ENCODE data around the gene KRTAP10-7. TPM values are rescaled to one million over a fixed set of nuclear protein-coding genes. Genes with fewer than 3 reads are reported as not detected.
"Not testable (repeated sequence)": the region's sequence is repeated elsewhere in the genome, so short reads cannot be mapped to it uniquely, and the experiment has no call there.

KRTAP10-7 gene
- total RNA-seq, 2 donors from 2014 or later, result not detected

GRCh38 chr21:44580231-44580821, 20.1 kb upstream of the KRTAP10-7 start, which contains the start of gene KRTAP10-5:
KRTAP10-5 (minus strand) TSS chr21:44580604; CDS start chr21:44580578, 26 bp downstream.
- not testable (repeated sequence) for ATAC-seq; DNase-seq (ENCODE audit: low spot score in 2 of 2); H3K27ac Mint-ChIP-seq
- H3K9me3 Mint-ChIP-seq, result peaks cover 7 to 22% of the 10 kb centered on the region in 2 donors
- peaks cover 22 to 58% of the 10 kb centered on the region in 2 donors for H3K36me3 Mint-ChIP-seq

DNA sequence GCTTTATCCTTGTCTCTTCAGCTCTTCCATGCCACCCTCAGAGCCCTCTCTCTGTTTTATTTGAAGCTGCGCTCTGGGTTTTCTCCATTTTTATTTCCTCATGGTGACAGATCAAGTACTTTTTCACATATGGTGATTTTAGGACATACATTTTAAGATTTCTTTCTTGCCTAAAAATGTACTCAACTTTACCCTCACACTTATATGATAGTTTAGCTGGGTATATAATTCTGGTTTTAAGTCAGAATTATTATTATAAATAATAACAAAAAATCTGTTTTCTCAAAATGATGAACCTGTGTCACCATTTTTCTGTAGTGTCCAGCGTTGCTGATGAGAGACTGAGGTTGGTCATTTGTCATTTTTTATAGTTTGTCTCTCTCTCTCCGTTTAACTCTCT, 19.2 kb upstream of the KRTAP10-7 start:
- Mint-ChIP-seq H3K9me3 (peaks cover 7 to 22% of the 10 kb centered on the region in 2 donors), H3K27ac (no peak overlapping the region), H3K36me3 (peaks cover 27 to 53% of the 10 kb centered on the region in 2 donors)
- DNase-seq (ENCODE audit: low spot score in 2 of 2) (no peak), ATAC-seq (no peak)

- ATAC-seq (no peak), DNase-seq (ENCODE audit: low spot score in 2 of 2) (peak in 1 of 2 donors; percentile 46)
- Mint-ChIP-seq H3K9me3 (peaks cover 7 to 21% of the 10 kb centered on the region in 2 donors), H3K27ac (no peak overlapping the region), H3K36me3 (peaks cover 27 to 47% of the 10 kb centered on the region in 2 donors)
Observed at GRCh38 chr21:44582055-44582454, 18.3 kb upstream of the KRTAP10-7 start.

DNA sequence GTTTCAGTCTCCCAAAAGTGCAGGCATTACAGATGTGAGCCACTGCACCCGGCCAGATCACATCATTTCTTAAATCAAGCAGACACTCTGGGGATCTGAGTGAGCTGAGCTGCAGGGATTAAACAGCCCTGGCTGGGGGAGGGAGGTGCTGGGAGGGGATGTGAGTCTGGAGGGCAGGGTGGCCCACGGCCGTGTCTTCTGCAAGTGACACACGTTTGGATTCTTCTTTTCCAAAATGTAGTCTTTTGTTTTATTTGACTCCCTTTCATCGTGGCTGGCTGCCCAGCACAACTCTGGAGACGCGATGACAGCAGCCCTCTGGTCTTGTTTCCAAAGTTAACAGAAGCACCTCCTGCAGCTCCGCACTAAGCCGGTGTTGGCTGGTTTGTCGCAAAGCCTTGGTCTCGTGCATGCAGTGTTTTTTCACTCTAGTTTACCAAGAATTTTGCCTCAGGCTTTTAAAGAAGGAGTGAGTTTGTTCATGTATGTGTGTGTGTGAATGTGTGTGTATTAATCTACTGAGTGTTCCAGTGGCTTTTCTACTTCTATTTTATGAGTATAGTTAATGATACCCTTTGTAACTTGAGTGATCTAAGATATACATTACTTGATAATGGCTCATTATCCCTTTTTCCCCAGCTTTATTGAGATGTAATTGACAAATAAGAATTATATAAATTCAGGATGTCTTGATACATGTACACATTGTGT, 17.2 kb upstream of the KRTAP10-7 start:
- Mint-ChIP-seq H3K36me3 (peaks cover 27 to 39% of the 10 kb centered on the region in 2 donors), H3K9me3 (peaks cover 4 to 19% of the 10 kb centered on the region in 2 donors), H3K27ac (no peak overlapping the region)
- ATAC-seq (no peak), DNase-seq (ENCODE audit: low spot score in 2 of 2) (no peak)

DNA sequence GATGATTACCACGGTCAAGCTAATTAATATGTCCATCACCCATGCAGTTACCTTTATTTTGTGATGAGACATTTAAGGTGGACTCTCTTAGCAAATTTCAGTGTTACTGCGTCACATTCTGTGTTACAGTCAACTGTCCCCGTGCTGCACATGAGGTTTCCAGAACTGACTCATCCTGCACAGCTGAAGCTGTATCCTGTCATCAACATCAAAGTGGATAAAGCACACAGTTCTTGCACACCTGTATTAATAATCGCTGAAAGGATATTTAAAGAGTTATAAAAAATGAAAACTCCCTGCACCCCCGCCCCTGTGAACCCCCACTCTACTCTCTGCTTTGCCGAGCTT, 16.6 kb upstream of the KRTAP10-7 start:
- H3K36me3 Mint-ChIP-seq, result peaks cover 27 to 38% of the 10 kb centered on the region in 2 donors
- peak in 1 of 2 donors; percentile 40 for DNase-seq (ENCODE audit: low spot score in 2 of 2)
- H3K9me3 Mint-ChIP-seq, result peaks cover 4 to 19% of the 10 kb centered on the region in 2 donors
- ATAC-seq, result peak; percentile 92 to 95
- H3K27ac Mint-ChIP-seq, result no peak overlapping the region

- ATAC-seq, result no peak
- Mint-ChIP-seq H3K9me3 (peaks cover 4 to 17% of the 10 kb centered on the region in 2 donors), H3K36me3 (peaks cover 21 to 26% of the 10 kb centered on the region in 2 donors), H3K27ac (no peak overlapping the region)
- no peak for DNase-seq (ENCODE audit: low spot score in 2 of 2)
Observed at GRCh38 chr21:44585892-44586291, 14.5 kb upstream of the KRTAP10-7 start.

- ATAC-seq (no peak), DNase-seq (ENCODE audit: low spot score in 2 of 2) (no peak)
- Mint-ChIP-seq H3K9me3 (no peaks in the 10 kb centered on the region), H3K36me3 (peaks cover 0 to 5% of the 10 kb centered on the region in 2 donors), H3K27ac (no peak overlapping the region)
Observed at GRCh38 chr21:44589094-44589493, 11.3 kb upstream of the KRTAP10-7 start.

DNA sequence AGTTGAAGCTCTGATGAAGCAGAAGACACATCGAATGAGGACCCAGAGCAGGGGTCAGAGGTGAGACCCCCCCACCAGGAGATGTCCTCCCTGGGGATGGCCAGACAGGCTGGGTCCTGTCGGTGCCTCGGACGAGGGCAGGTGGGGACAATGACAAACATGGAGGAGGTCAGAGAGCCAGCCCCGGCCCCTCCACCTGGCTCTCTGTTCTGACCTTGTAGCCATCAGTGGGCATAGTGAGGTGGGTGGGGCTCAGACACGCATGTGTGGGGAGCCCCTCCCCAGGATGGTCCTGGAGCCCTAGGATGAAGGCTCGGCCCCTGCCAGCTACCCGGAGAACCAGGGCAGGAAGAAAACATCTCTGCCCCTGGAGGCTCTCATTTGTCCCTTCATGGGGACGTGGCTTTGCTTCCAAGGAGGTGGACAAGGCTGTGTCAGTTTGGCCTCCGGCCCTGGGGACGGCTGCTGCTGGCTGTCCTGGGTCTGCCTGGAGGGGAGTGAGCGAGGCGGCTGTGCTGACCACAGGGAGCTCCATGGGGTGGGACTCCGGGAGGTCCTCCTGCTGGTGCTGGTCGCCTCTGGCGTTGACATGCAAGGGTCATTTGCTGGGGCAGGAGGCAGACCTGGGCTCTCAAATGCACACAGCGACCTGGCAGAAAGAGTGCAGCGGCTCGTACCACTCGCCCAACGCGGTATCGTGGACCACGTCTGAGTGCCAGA, 10.7 kb upstream of the KRTAP10-7 start:
- Mint-ChIP-seq H3K9me3 (no peaks in the 10 kb centered on the region), H3K27ac (no peak overlapping the region), H3K36me3 (peaks cover 0 to 5% of the 10 kb centered on the region in 2 donors)
- ATAC-seq (no peak), DNase-seq (ENCODE audit: low spot score in 2 of 2) (no peak)

DNA sequence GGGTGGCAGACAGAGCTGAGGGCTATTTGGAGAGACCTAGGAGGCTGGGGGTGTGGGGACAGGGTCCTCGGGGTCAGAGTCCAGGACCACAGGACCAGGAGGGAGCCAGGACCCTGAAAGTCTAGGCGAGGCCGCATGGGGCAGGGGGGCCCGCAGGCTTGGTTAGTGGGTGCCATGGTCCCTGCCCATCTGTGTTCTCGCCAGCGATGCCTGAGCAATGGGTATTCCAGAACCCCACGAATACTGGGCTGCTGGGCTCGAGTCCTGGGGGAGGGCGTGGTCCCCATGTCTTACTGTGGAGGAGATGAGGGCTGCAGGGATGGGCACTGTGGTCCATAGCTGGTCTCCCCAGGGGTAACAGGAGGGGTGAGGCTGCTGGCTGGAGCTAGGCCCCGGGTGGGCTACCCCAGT, 10.1 kb upstream of the KRTAP10-7 start:
- no peaks in the 10 kb centered on the region for H3K9me3 Mint-ChIP-seq
- H3K27ac Mint-ChIP-seq, result no peak overlapping the region
- peaks cover 0 to 5% of the 10 kb centered on the region in 2 donors for H3K36me3 Mint-ChIP-seq
- DNase-seq (ENCODE audit: low spot score in 2 of 2), result no peak
- no peak for ATAC-seq

- H3K36me3 Mint-ChIP-seq; DNase-seq (ENCODE audit: low spot score in 2 of 2); ATAC-seq; H3K27ac Mint-ChIP-seq; H3K9me3 Mint-ChIP-seq: not testable (repeated sequence)
Observed at GRCh38 chr21:44590897-44591800, 9.2 kb upstream of the KRTAP10-7 start.

DNA sequence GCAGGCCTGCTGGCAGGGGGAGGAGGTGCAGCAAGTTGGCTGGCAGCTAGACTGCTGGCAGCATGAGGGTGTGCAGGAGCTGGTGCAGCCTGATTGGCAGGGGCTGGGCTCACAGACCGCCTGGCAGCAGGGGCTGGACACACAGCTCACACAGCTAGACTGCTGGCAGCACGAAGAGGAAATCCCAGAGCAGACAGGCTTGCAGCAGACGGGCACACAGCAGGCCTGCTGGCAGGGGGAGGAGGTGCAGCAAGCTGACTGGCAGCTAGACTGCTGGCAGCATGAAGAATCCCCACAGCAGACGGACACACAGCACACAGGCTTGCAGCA, 8.6 kb upstream of the KRTAP10-7 start:
- not testable (repeated sequence) for DNase-seq (ENCODE audit: low spot score in 2 of 2); H3K27ac Mint-ChIP-seq; ATAC-seq; H3K9me3 Mint-ChIP-seq; H3K36me3 Mint-ChIP-seq

DNA sequence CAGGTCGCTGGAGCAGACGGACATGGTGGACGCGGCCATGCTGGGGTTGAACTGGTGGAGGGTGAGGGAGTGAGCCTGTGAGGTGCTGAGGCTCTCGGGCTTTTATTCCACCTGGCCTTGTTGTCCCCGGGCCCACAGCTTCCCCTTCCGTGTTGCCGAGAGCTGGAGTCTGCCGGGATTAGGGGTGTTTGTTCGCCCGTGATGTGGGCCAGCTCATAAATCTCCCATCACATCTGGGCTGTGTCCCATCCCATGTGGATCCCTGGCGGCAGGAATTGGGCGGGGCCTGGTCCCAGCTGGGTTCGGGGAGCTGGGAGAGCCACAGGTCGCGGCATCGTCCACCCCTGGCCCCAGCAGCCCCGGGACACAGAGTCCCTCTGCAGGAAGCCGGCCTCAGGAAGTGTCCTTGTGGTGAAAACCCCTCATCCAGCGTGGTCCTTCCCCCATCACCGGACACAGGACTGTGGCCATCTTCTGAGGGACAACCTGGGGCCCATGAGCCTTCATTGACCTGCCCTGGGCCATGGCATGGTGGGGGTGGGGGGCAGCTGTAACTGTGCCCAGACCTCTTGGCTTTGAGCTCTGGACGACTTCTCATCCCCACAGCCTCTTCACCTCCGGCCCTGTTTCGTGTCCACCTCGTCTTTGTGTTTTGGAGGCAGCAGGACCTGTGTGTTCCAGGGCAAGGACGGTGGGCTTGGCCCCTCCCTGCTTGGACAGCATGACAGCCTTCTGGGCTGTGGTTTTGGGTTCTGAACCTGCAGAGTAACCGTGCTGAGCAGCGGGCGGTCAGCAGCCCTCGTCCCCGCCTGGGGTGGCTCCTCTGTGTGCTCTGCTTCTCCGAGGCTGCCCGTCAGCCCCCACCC, 7.7 kb upstream of the KRTAP10-7 start, which contains the start of gene KRTAP10-6:
TSS of gene KRTAP10-6 (minus strand) at position 60 of the 866 bp plus-strand sequence. CDS start at position 39, 21 bp downstream.
- Mint-ChIP-seq H3K27ac (peak within 1 kb of the TSS in 1 of 2 donors; percentile 77), H3K9me3 (no peaks in the 10 kb centered on the region)
- no peak for ATAC-seq

GRCh38 chr21:44593598-44594405, 6.6 kb upstream of the KRTAP10-7 start:
- Mint-ChIP-seq H3K36me3 (peaks cover 0 to 4% of the 10 kb centered on the region in 2 donors), H3K9me3 (peaks cover 4% of the 10 kb centered on the region in 2 donors), H3K27ac (peak overlapping the region in 1 of 2 donors; percentile 77)
- ATAC-seq (no peak), DNase-seq (ENCODE audit: low spot score in 2 of 2) (peak in 1 of 2 donors; percentile 35)

More for the DNA sequence above, 7.7 kb upstream of the KRTAP10-7 start, which contains the start of gene KRTAP10-6:
- H3K36me3 Mint-ChIP-seq, result no peaks in the 10 kb centered on the region
- DNase-seq (ENCODE audit: low spot score in 2 of 2), result peak in 1 of 2 donors; percentile 31

GRCh38 chr21:44594406-44594916, 5.9 kb upstream of the KRTAP10-7 start:
- H3K27ac Mint-ChIP-seq, result peak overlapping the region in 1 of 2 donors; percentile 77
- DNase-seq (ENCODE audit: low spot score in 2 of 2) (no peak), ATAC-seq (no peak)
- peaks cover 0 to 5% of the 10 kb centered on the region in 2 donors for H3K36me3 Mint-ChIP-seq
- peaks cover 4 to 5% of the 10 kb centered on the region in 2 donors for H3K9me3 Mint-ChIP-seq

Measured in activated naive CD4-positive, alpha-beta T cell treated with anti-CD3 and anti-CD28 coated beads, Interleukin-2, amount 50 U/mL, for 72 hours (primary cell).